Measurements from ENCODE around the gene ZNF805. TPM values are rescaled to one million over a fixed set of nuclear protein-coding genes. Genes with fewer than 3 reads are reported as not detected.

Gene ZNF805
- total RNA-seq, 1 experiment from 2014 or later: 18.2 TPM

DNA sequence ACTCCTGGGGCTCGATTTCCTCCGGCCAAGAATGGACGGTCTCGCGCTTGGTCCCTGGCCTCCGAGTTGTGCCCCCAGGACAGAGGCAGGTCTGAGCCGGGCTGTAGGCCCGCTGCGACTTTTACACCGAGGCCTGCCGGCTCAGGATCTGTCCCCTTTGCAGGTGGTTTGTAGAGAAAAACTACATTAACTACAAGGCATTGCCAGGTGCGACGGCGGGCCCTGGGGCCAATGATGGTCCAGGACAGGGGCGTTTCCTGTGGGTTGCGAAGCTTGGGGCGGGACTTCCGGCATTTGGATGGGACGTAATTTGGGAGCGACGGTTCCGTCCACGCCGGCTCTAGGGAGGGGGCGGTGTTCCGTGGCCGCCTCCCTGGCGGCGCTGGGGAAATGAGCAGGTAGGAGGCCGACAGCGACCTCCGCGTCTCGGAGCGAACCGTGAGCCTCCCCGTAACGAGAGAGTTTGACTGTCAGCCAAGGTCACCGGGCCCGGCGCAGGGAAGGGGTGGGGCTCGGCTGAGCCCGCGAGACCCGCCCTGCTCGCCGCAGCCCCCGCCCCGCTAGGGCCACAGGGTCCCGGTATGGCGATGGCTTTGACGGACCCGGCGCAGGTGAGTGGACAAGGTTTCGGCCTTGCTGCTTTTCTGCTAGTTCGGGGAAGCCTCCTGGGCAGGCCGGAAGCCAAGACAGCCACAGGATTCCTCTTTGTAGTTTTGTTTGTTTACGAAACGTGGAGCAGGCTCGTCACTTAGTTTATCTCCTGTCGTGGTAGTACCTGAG is at the start of gene ZNF805 (continued):
- TF ChIP-seq E2F1 (CRISPR knock-in tag; IDR thresholded peaks at IDR 0.05) (no peak), JUN (CRISPR knock-in tag; IDR thresholded peaks at IDR 0.05) (no peak), ZNF121 (CRISPR knock-in tag; IDR thresholded peaks at IDR 0.05) (no peak), IRF2 (CRISPR knock-in tag; IDR thresholded peaks at IDR 0.05; ENCODE audit: borderline replicate concordance, low read depth) (no peak), ARID4B (CRISPR knock-in tag; IDR thresholded peaks at IDR 0.05; ENCODE audit: borderline replicate concordance) (no peak; the same call in 1 of the 2 replicates), KAT7 (CRISPR knock-in tag; IDR thresholded peaks at IDR 0.05; ENCODE audit: borderline replicate concordance) (no peak), USF2 (CRISPR knock-in tag; IDR thresholded peaks at IDR 0.05) (0 out of 2 replicates have a peak, but pooled peaks have one; percentile 11), GTF2I (CRISPR knock-in tag; conservative IDR thresholded peaks at IDR 0.05) (no peak), IRF1 (CRISPR knock-in tag; IDR thresholded peaks at IDR 0.05) (no peak), FOXP1 (CRISPR knock-in tag; IDR thresholded peaks at IDR 0.05; ENCODE audit: borderline replicate concordance) (peak; percentile 30; the same call in 1 of the 2 replicates), CBFB (CRISPR knock-in tag; IDR thresholded peaks at IDR 0.05; ENCODE audit: low read depth) (no peak; the same call in 1 of the 2 replicates), ZBTB21 (CRISPR knock-in tag; IDR thresholded peaks at IDR 0.05; ENCODE audit: borderline replicate concordance) (no peak), OVOL2 (CRISPR knock-in tag; IDR thresholded peaks at IDR 0.05; ENCODE audit: borderline replicate concordance) (no peak), FOXK1 (CRISPR knock-in tag; IDR thresholded peaks at IDR 0.05) (peak; percentile 72; the same call in 1 of the 2 replicates), GRHL2 (CRISPR knock-in tag; IDR thresholded peaks at IDR 0.05; ENCODE audit: insufficient replicate concordance, severe bottlenecking) (no peak), EMX1 (CRISPR knock-in tag; IDR thresholded peaks at IDR 0.05) (no peak), ZNF281 (CRISPR knock-in tag; IDR thresholded peaks at IDR 0.05) (peak; percentile 45; the same call in 1 of the 2 replicates), TCF7 (CRISPR knock-in tag; IDR thresholded peaks at IDR 0.05; ENCODE audit: low read depth) (no peak), TEAD4 (CRISPR knock-in tag; IDR thresholded peaks at IDR 0.05) (no peak)
- TF ChIP-seq, protein P1, sequence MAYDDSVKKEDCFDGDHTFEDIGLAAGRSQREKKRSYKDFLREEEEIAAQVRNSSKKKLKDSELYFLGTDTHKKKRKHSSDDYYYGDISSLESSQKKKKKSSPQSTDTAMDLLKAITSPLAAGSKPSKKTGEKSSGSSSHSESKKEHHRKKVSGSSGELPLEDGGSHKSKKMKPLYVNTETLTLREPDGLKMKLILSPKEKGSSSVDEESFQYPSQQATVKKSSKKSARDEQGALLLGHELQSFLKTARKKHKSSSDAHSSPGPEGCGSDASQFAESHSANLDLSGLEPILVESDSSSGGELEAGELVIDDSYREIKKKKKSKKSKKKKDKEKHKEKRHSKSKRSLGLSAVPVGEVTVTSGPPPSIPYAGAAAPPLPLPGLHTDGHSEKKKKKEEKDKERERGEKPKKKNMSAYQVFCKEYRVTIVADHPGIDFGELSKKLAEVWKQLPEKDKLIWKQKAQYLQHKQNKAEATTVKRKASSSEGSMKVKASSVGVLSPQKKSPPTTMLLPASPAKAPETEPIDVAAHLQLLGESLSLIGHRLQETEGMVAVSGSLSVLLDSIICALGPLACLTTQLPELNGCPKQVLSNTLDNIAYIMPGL (CRISPR knock-in tag; IDR thresholded peaks at IDR 0.05): no peak
- TF ChIP-seq, protein P2, sequence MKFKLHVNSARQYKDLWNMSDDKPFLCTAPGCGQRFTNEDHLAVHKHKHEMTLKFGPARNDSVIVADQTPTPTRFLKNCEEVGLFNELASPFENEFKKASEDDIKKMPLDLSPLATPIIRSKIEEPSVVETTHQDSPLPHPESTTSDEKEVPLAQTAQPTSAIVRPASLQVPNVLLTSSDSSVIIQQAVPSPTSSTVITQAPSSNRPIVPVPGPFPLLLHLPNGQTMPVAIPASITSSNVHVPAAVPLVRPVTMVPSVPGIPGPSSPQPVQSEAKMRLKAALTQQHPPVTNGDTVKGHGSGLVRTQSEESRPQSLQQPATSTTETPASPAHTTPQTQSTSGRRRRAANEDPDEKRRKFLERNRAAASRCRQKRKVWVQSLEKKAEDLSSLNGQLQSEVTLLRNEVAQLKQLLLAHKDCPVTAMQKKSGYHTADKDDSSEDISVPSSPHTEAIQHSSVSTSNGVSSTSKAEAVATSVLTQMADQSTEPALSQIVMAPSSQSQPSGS (CRISPR knock-in tag; IDR thresholded peaks at IDR 0.05; ENCODE audit: borderline replicate concordance, low read depth): no peak
- TF ChIP-seq, protein P3, sequence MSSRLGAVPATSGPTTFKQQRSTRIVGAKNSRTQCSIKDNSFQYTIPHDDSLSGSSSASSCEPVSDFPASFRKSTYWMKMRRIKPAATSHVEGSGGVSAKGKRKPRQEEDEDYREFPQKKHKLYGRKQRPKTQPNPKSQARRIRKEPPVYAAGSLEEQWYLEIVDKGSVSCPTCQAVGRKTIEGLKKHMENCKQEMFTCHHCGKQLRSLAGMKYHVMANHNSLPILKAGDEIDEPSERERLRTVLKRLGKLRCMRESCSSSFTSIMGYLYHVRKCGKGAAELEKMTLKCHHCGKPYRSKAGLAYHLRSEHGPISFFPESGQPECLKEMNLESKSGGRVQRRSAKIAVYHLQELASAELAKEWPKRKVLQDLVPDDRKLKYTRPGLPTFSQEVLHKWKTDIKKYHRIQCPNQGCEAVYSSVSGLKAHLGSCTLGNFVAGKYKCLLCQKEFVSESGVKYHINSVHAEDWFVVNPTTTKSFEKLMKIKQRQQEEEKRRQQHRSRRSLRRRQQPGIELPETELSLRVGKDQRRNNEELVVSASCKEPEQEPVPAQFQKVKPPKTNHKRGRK (CRISPR knock-in tag; IDR thresholded peaks at IDR 0.05; ENCODE audit: borderline replicate concordance): no peak
